Measurements from ENCODE around the gene CSNK2A3. TPM values are rescaled to one million over a fixed set of nuclear protein-coding genes. Genes with fewer than 3 reads are reported as not detected.
"Not testable (repeated sequence)": the region's sequence is repeated elsewhere in the genome, so short reads cannot be mapped to it uniquely, and the experiment has no call there.

The CSNK2A3 gene
- 1 to 10 TPM in 1 of 5 experiments, under 1 TPM in 4; 0.49 to 1.0 (median 0.66) TPM for total RNA-seq
- polyA plus RNA-seq, result 1 to 10 TPM in 1 of 2 donors, under 1 TPM in 1; 0.46 to 1.6 TPM
- total RNA-seq, result 0.67 reads per million

DNA sequence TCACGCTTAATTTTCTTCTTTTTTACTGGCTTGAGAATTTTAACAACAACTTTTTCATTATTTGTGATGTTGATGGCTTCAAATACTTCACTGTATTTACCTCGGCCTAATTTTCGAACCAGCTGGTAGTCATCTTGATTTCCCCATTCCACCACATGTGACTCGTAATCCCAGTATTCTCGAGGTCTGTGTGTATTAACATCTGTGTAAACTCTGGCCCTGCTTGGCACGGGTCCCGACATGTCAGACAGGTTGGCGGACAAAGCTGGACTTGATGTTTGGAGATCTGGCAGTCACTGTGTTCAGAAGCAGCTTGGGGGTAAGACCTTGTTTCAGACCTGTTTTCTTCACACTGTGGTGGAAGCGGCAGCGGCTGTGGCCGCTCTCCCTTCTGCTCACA, at the start of gene CSNK2A3:
Gene CSNK2A3, minus strand, starts transcription at position 373 of the 400 bp plus-strand sequence. Its CDS starts 131 bp downstream, at position 242.
- H3K9me3 ChIP-seq (ENCODE audit: control insufficient read depth in 2 of 3, low read length in 3 of 3); H3K36me3 ChIP-seq (ENCODE audit: control insufficient read depth in 2 of 3, insufficient read depth in 3 of 3, low read length in 3 of 3); H3K4me1 Mint-ChIP-seq; ATAC-seq; H3K36me3 Mint-ChIP-seq; POLR2A ChIA-PET; H3K4me3 Mint-ChIP-seq; CTCF ChIA-PET; intact Hi-C loops (cut with micrococcal nuclease); H3K9me3 Mint-ChIP-seq; H3K27ac Mint-ChIP-seq; H3K27me3 ChIP-seq (ENCODE audit: control insufficient read depth in 2 of 2, insufficient read depth in 2 of 2, low read length in 2 of 2); DNase-seq; H3K4me1 ChIP-seq (ENCODE audit: control insufficient read depth in 2 of 2, insufficient read depth in 2 of 2, low read length in 2 of 2); H3K4me3 ChIP-seq (ENCODE audit: low read length); H3K27ac ChIP-seq (ENCODE audit: low read depth, low read length): not testable (repeated sequence)
- H3K27me3 Mint-ChIP-seq, result peaks cover 2 to 21% (median 13%) of the 10 kb centered on the region in 5 donors

DNA sequence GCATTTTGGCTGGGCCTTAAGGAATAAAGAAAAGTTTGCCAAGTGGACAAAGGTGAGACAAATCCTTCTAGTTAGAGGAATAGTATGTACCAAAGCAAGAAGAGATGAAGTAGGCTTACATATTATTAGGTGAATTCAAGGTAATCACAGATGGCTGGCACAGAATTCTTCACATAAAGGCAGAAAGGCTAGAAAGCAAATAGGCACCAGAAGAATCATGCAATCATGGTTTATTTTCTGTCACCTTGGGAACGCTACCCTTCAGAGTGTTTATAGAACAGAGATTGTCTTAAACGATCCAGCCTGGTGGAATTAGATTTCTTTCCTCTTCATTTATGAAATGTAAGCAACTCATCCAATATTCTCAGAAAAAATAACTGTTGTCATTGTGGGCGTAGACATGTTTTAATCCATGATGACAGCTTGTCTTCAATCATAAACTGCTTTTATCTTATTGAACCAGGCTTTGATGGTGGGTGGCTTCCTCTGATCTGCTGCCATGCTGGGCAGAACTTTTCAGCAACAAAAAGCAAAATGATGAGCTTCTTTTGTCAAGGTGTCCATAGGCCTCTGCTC, 49.0 kb upstream of the CSNK2A3 start:
- no peaks in the 10 kb centered on the region for H3K36me3 Mint-ChIP-seq
- no peak overlapping the region for H3K4me3 Mint-ChIP-seq
- Histone ChIP-seq H3K27ac (ENCODE audit: low read depth, low read length) (no peak overlapping the region), H3K36me3 (ENCODE audit: control insufficient read depth in 2 of 3, insufficient read depth in 3 of 3, low read length in 3 of 3) (no peaks in the 10 kb centered on the region), H3K4me3 (ENCODE audit: low read length) (no peak overlapping the region), H3K27me3 (ENCODE audit: control insufficient read depth in 2 of 2, insufficient read depth in 2 of 2, low read length in 2 of 2) (no peaks in the 10 kb centered on the region), H3K9me3 (ENCODE audit: control insufficient read depth in 2 of 3, low read length in 3 of 3) (no peaks in the 10 kb centered on the region), H3K4me1 (ENCODE audit: control insufficient read depth in 2 of 2, insufficient read depth in 2 of 2, low read length in 2 of 2) (no peaks in the 10 kb centered on the region)
- peaks cover 0 to 26% (median 11%) of the 10 kb centered on the region in 5 donors for H3K27me3 Mint-ChIP-seq
- DNase-seq (no peak), ATAC-seq (no peak)
- intact Hi-C loops (cut with micrococcal nuclease), result no loop called here
- H3K27ac Mint-ChIP-seq, result no peak overlapping the region
- ChIA-PET CTCF (interaction anchor here (0.5 kb wide), 1 partner anchor 683 kb away, joined by 3 read pairs; no protein-coding TSS in a partner anchor), POLR2A (no interaction called here)
- peaks cover 0 to 1% (median 0%) of the 10 kb centered on the region in 7 donors for H3K4me1 Mint-ChIP-seq
- no peaks in the 10 kb centered on the region for H3K9me3 Mint-ChIP-seq

DNA sequence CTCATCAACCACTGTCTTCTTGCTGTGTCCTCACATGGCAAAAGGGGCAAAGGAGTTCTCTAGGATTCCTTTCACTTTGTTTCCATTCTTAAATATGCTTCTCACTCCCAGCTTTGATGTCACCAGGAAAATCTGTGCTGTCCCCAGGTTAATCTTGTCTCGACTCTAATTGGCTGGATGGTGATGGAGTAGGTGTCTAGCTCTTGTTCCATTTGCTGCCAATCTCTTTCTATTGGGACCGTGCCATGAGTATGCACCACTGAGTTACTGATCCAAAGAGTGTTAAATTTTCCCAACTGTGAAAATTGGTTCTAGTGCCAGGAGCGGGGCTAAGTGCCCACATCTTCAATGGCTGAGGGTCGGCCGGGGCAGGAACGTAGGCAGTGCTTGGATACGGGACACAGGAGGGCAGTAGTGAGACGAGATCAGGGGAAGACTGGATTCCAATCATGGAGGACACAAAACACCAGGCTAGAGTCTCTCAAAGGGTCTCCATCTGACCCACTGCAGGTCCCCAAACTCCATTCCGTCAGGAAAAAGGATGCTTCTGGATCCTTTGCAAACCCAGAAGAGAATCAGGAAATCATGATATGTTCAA, 47.7 kb upstream of the CSNK2A3 start:
- intact Hi-C loops (cut with micrococcal nuclease), result no loop called here
- H3K4me3 Mint-ChIP-seq, result no peak overlapping the region
- H3K36me3 Mint-ChIP-seq, result no peaks in the 10 kb centered on the region
- ChIA-PET POLR2A (no interaction called here), CTCF (no interaction called here)
- Histone ChIP-seq H3K27me3 (ENCODE audit: control insufficient read depth in 2 of 2, insufficient read depth in 2 of 2, low read length in 2 of 2) (no peaks in the 10 kb centered on the region), H3K4me1 (ENCODE audit: control insufficient read depth in 2 of 2, insufficient read depth in 2 of 2, low read length in 2 of 2) (no peaks in the 10 kb centered on the region), H3K27ac (ENCODE audit: low read depth, low read length) (no peak overlapping the region), H3K4me3 (ENCODE audit: low read length) (no peak overlapping the region), H3K9me3 (ENCODE audit: control insufficient read depth in 2 of 3, low read length in 3 of 3) (no peaks in the 10 kb centered on the region), H3K36me3 (ENCODE audit: control insufficient read depth in 2 of 3, insufficient read depth in 3 of 3, low read length in 3 of 3) (no peaks in the 10 kb centered on the region)
- peaks cover 0 to 1% (median 0%) of the 10 kb centered on the region in 7 donors for H3K4me1 Mint-ChIP-seq
- H3K27ac Mint-ChIP-seq, result no peak overlapping the region
- DNase-seq (no peak), ATAC-seq (no peak)
- no peaks in the 10 kb centered on the region for H3K9me3 Mint-ChIP-seq
- H3K27me3 Mint-ChIP-seq, result peaks cover 0 to 25% (median 11%) of the 10 kb centered on the region in 5 donors

DNA sequence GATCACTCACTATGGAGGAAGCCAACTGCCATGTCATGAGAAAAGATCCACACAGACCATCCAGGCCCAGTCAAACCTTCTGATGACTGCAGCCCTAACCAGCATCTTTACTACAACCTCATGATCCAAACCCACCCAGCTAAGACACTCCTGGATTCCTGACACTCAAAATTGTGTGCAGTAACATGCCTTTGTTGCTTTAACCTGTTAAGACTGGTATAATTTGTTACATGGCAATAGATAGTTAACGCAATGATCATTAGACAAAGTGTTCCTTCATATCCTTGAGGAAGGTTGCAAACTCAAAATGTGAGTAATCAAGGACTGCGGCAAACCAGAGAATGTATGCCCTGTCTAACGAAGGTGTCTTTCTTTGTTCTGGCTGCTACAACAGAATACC, 47.1 kb upstream of the CSNK2A3 start:
- Histone ChIP-seq H3K27ac (ENCODE audit: low read depth, low read length) (no peak overlapping the region), H3K4me1 (ENCODE audit: control insufficient read depth in 2 of 2, insufficient read depth in 2 of 2, low read length in 2 of 2) (no peaks in the 10 kb centered on the region), H3K36me3 (ENCODE audit: control insufficient read depth in 2 of 3, insufficient read depth in 3 of 3, low read length in 3 of 3) (no peaks in the 10 kb centered on the region), H3K4me3 (ENCODE audit: low read length) (no peak overlapping the region), H3K9me3 (ENCODE audit: control insufficient read depth in 2 of 3, low read length in 3 of 3) (no peaks in the 10 kb centered on the region), H3K27me3 (ENCODE audit: control insufficient read depth in 2 of 2, insufficient read depth in 2 of 2, low read length in 2 of 2) (no peaks in the 10 kb centered on the region)
- POLR2A ChIA-PET, result no interaction called here
- no peak overlapping the region for H3K4me3 Mint-ChIP-seq
- DNase-seq (no peak), ATAC-seq (no peak)
- H3K4me1 Mint-ChIP-seq, result peaks cover 0 to 1% (median 0%) of the 10 kb centered on the region in 7 donors
- H3K9me3 Mint-ChIP-seq, result no peaks in the 10 kb centered on the region
- no peak overlapping the region for H3K27ac Mint-ChIP-seq
- H3K36me3 Mint-ChIP-seq, result no peaks in the 10 kb centered on the region
- CTCF ChIA-PET, result no interaction called here
- intact Hi-C loops (cut with micrococcal nuclease), result no loop called here
- H3K27me3 Mint-ChIP-seq, result peaks cover 0 to 19% (median 13%) of the 10 kb centered on the region in 5 donors

DNA sequence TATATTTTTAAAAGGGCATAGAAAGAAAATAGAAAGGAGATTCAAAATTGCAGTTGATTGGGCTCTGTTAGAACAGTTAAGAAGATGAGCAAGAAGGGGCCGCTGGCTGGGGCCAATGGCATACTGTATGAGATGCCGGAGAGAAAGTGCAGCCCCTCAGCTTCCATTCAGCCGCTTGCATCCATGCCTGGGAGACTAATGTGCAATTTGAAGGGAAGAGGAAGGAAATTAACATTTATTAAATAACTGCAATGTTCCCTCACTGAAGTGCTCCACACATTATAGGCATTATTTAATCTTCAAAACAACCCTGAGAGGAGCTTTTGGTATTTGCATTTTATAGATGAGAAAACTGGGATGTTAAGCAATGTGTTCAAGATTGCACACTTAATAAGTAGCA, 44.7 kb upstream of the CSNK2A3 start:
- Mint-ChIP-seq H3K27me3 (peaks cover 0 to 8% (median 2%) of the 10 kb centered on the region in 5 donors), H3K9me3 (no peaks in the 10 kb centered on the region), H3K27ac (no peak overlapping the region), H3K4me1 (no peaks in the 10 kb centered on the region), H3K36me3 (no peaks in the 10 kb centered on the region), H3K4me3 (no peak overlapping the region)
- DNase-seq (no peak), ATAC-seq (no peak)
- Histone ChIP-seq H3K9me3 (ENCODE audit: control insufficient read depth in 2 of 3, low read length in 3 of 3) (no peaks in the 10 kb centered on the region), H3K4me3 (ENCODE audit: low read length) (no peak overlapping the region), H3K4me1 (ENCODE audit: control insufficient read depth in 2 of 2, insufficient read depth in 2 of 2, low read length in 2 of 2) (no peaks in the 10 kb centered on the region), H3K36me3 (ENCODE audit: control insufficient read depth in 2 of 3, insufficient read depth in 3 of 3, low read length in 3 of 3) (no peaks in the 10 kb centered on the region), H3K27me3 (ENCODE audit: control insufficient read depth in 2 of 2, insufficient read depth in 2 of 2, low read length in 2 of 2) (no peaks in the 10 kb centered on the region), H3K27ac (ENCODE audit: low read depth, low read length) (no peak overlapping the region)
- ChIA-PET POLR2A (no interaction called here), CTCF (no interaction called here)
- intact Hi-C loops (cut with micrococcal nuclease), result no loop called here

DNA sequence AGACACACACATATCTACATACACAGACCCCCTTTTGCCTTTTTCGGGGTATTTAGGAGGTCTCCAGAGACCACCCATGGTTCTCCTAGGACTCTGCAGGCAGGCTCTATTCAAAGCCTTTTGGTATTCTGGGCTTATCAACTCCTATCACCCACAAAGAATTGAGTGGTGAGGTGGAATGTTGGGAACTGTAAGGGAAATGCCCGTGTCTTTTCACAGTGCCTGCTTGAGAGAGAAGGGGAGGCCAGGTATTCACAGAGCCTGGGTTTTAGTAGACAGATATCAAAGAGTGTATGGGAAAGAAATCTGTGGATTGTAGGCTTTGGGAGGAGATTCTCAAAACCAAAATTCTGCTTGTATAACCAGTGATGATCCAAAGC, 44.0 kb upstream of the CSNK2A3 start:
- DNase-seq (no peak), ATAC-seq (no peak)
- intact Hi-C loops (cut with micrococcal nuclease), result no loop called here
- H3K36me3 ChIP-seq (ENCODE audit: control insufficient read depth in 2 of 3, insufficient read depth in 3 of 3, low read length in 3 of 3), result no peaks in the 10 kb centered on the region
- no peaks in the 10 kb centered on the region for H3K36me3 Mint-ChIP-seq
- H3K27me3 Mint-ChIP-seq, result peaks cover 0 to 8% (median 2%) of the 10 kb centered on the region in 5 donors
- H3K27me3 ChIP-seq (ENCODE audit: control insufficient read depth in 2 of 2, insufficient read depth in 2 of 2, low read length in 2 of 2), result no peaks in the 10 kb centered on the region
- H3K27ac Mint-ChIP-seq, result no peak overlapping the region
- no peaks in the 10 kb centered on the region for H3K4me1 ChIP-seq (ENCODE audit: control insufficient read depth in 2 of 2, insufficient read depth in 2 of 2, low read length in 2 of 2)
- H3K9me3 ChIP-seq (ENCODE audit: control insufficient read depth in 2 of 3, low read length in 3 of 3), result no peaks in the 10 kb centered on the region
- H3K4me1 Mint-ChIP-seq, result no peaks in the 10 kb centered on the region
- ChIA-PET CTCF (interaction anchor here (0.6 kb wide), 1 partner anchor 1151 kb away, joined by 3 read pairs; no protein-coding TSS in a partner anchor), POLR2A (no interaction called here)
- no peaks in the 10 kb centered on the region for H3K9me3 Mint-ChIP-seq
- no peak overlapping the region for H3K4me3 ChIP-seq (ENCODE audit: low read length)
- no peak overlapping the region for H3K4me3 Mint-ChIP-seq
- no peak overlapping the region for H3K27ac ChIP-seq (ENCODE audit: low read depth, low read length)
